H1 (cell line): ENCODE results near the gene SLC5A8. TPM values are rescaled to one million over a fixed set of nuclear protein-coding genes. Genes with fewer than 3 reads are reported as not detected.

Source experiments
- CTCF ChIA-PET: fragments of 300-600 bp; sonication (Branson Sonifier 250); formaldehyde crosslinking; loops from one replicate; lab custom pipeline; 2021; ENCODE audit not compliant: partially characterized antibody; lab: Charles Lee
- POLR2A ChIA-PET: fragments of 300-600 bp; sonication (Branson Sonifier 250); formaldehyde crosslinking; loops from one replicate; lab custom pipeline; 2021; ENCODE audit warnings: inconsistent platforms; ENCODE audit not compliant: partially characterized antibody; lab: Charles Lee
- DNase-seq, 2 experiments: peaks; one replicate each; pipeline versions ENCODE4 v3.0.0 to v3.0.0-alpha.2; 2010 to 2022; ENCODE audit warnings: low spot score in 2 of 2, low read depth in 1 of 2, mixed read lengths in 1 of 2
- FAIRE-seq: peaks from 2 replicates; lab custom pipeline; 2011; peaks lifted over from hg19 to GRCh38; lab: Jason Lieb, UNC
- H2AFZ ChIP-seq: 2 replicates; pipeline ENCODE4 v1.8.1; 2012; ENCODE audit warnings: low read length, inconsistent platforms
- H2AK5ac ChIP-seq: 2 replicates; pipeline ENCODE4 v1.6.1; 2013; ENCODE audit warnings: low read depth, low read length
- H2BK120ac ChIP-seq: replicated peaks from 2 replicates; pipeline ENCODE3; 2013; ENCODE audit warnings: low read depth, low read length, inconsistent platforms
- H2BK12ac ChIP-seq: 2 replicates; pipeline ENCODE4 v1.6.1; 2013; ENCODE audit warnings: low read depth, low read length
- H2BK15ac ChIP-seq: 2 replicates; pipeline ENCODE4 v1.6.1; 2013; ENCODE audit warnings: low read length
- H2BK20ac ChIP-seq: 2 replicates; pipeline ENCODE4 v1.6.1; 2013; ENCODE audit warnings: low read length
- H2BK5ac ChIP-seq: 2 replicates; pipeline ENCODE4 v1.6.1; 2013; ENCODE audit warnings: low read depth, low read length
- H3K14ac ChIP-seq: 2 replicates; pipeline ENCODE4 v1.6.1; 2013; ENCODE audit warnings: inconsistent platforms; ENCODE audit not compliant: insufficient read length
- H3K18ac ChIP-seq: 2 replicates; pipeline ENCODE4 v1.6.1; 2013; ENCODE audit warnings: low read length; ENCODE audit errors: extremely low read depth
- H3K23ac ChIP-seq: 2 replicates; pipeline ENCODE4 v1.6.1; 2013; ENCODE audit warnings: inconsistent platforms; ENCODE audit not compliant: insufficient read length
- H3K23me2 ChIP-seq: 2 replicates; pipeline ENCODE4 v1.6.1; 2013; ENCODE audit warnings: low read depth, low read length
- H3K27ac ChIP-seq: 2 replicates; pipeline ENCODE4 v1.6.1; 2011; ENCODE audit warnings: low read depth, low read length, inconsistent platforms
- H3K27me3 ChIP-seq, 4 experiments: replicated peaks in 1 of 4; 1 replicate in 1 of 4; 2 replicates in 3 of 4; pipeline versions ENCODE4 v1.6.1 to v1.8.1; 2011 to 2013; ENCODE audit warnings: low read length in 3 of 4, mild to moderate bottlenecking in 3 of 4, inconsistent platforms in 2 of 4, mixed read lengths in 2 of 4, moderate library complexity in 1 of 4; ENCODE audit not compliant: control insufficient read depth in 3 of 4, insufficient read depth in 3 of 4; ENCODE audit errors: extremely low read depth in 1 of 4
- H3K36me3 ChIP-seq, 4 experiments: 2 replicates each; pipeline versions ENCODE4 v1.6.1 to v1.8.1; 2011 to 2013; ENCODE audit warnings: mild to moderate bottlenecking in 4 of 4, low read length in 3 of 4, moderate library complexity in 2 of 4, control low read depth in 1 of 4, inconsistent platforms in 1 of 4; ENCODE audit not compliant: insufficient read depth in 4 of 4, control insufficient read depth in 2 of 4
- H3K4ac ChIP-seq: replicated peaks from 2 replicates; pipeline ENCODE3; 2013; ENCODE audit warnings: low read length, low read depth, mixed read lengths, inconsistent platforms; ENCODE audit not compliant: insufficient read length
- H3K4me1 ChIP-seq, 4 experiments: replicated peaks in 1 of 4; 1 replicate in 1 of 4; 2 replicates in 3 of 4; pipeline versions ENCODE4 v1.6.1 to v1.8.1; 2011 to 2013; ENCODE audit warnings: low read length in 3 of 4, inconsistent platforms in 2 of 4, mixed read lengths in 1 of 4; ENCODE audit not compliant: insufficient read depth in 4 of 4, control insufficient read depth in 3 of 4
- H3K4me2 ChIP-seq, 2 experiments: 2 replicates each; pipeline versions ENCODE4 v1.6.1 to v1.8.1; 2011 to 2013; ENCODE audit warnings: low read depth in 2 of 2, low read length in 2 of 2, control low read depth in 1 of 2, inconsistent platforms in 1 of 2, mild to moderate bottlenecking in 1 of 2; ENCODE audit not compliant: insufficient read depth in 1 of 2
- H3K4me3 ChIP-seq, 4 experiments: fragments of 200-600, 300-600 bp in 1 of 4; sonication (generic), shearing (Covaris generic), sonication (Bioruptor Twin) in 1 of 4; 2 replicates each; pipeline versions ENCODE4 v1.5.1 to v1.8.1; 2011 to 2016; ENCODE audit warnings: low read length in 4 of 4, low read depth in 3 of 4, control low read depth in 2 of 4, inconsistent platforms in 2 of 4, mild to moderate bottlenecking in 2 of 4, mixed read lengths in 1 of 4, moderate library complexity in 1 of 4; ENCODE audit not compliant: insufficient read depth in 2 of 4; ENCODE audit errors: extremely low read depth in 1 of 4
- H3K56ac ChIP-seq: replicated peaks from 2 replicates; pipeline ENCODE3; 2013; ENCODE audit warnings: low read depth, mild to moderate bottlenecking, mixed read lengths, low read length, inconsistent platforms; ENCODE audit not compliant: insufficient read length
- H3K79me1 ChIP-seq: 2 replicates; pipeline ENCODE4 v1.6.1; 2013; ENCODE audit warnings: low read depth, low read length, control low read depth
- H3K79me2 ChIP-seq, 2 experiments: 2 replicates each; pipeline versions ENCODE4 v1.6.1 to v1.8.1; 2012 to 2013; ENCODE audit warnings: low read length in 2 of 2, mild to moderate bottlenecking in 2 of 2, inconsistent platforms in 1 of 2; ENCODE audit not compliant: insufficient read depth in 2 of 2, control insufficient read depth in 1 of 2
- H3K9ac ChIP-seq, 4 experiments: replicated peaks in 1 of 4; 1 replicate in 1 of 4; 2 replicates in 3 of 4; pipeline versions ENCODE4 v1.6.1 to v1.8.1; 2011 to 2013; ENCODE audit warnings: low read depth in 3 of 4, low read length in 3 of 4, control low read depth in 2 of 4, mild to moderate bottlenecking in 2 of 4, moderate library complexity in 2 of 4, inconsistent platforms in 1 of 4; ENCODE audit errors: extremely low read depth in 1 of 4
- H3K9me3 ChIP-seq, 2 experiments: 2 replicates each; pipeline versions ENCODE4 v1.6.1 to v1.8.1; 2012 to 2013; ENCODE audit warnings: mild to moderate bottlenecking in 2 of 2, moderate library complexity in 2 of 2, control low read depth in 1 of 2, inconsistent platforms in 1 of 2, low read depth in 1 of 2, low read length in 1 of 2, mixed read lengths in 1 of 2; ENCODE audit not compliant: insufficient read depth in 2 of 2
- H4K20me1 ChIP-seq, 2 experiments: replicated peaks in 1 of 2; 2 replicates each; pipeline versions ENCODE3 to v1.8.1; 2011 to 2013; ENCODE audit warnings: inconsistent platforms in 2 of 2, low read length in 2 of 2, mild to moderate bottlenecking in 1 of 2; ENCODE audit not compliant: insufficient read depth in 2 of 2, control insufficient read depth in 1 of 2
- H4K5ac ChIP-seq: 2 replicates; pipeline ENCODE4 v1.6.1; 2013; ENCODE audit warnings: low read length, low read depth, mixed read lengths, inconsistent platforms; ENCODE audit not compliant: insufficient read length
- H4K8ac ChIP-seq: 2 replicates; pipeline ENCODE4 v1.8.0; 2013; ENCODE audit warnings: mild to moderate bottlenecking, moderate library complexity, low read length, inconsistent platforms; ENCODE audit not compliant: insufficient read depth; ENCODE audit errors: extremely low read depth
- H4K91ac ChIP-seq: replicated peaks from 2 replicates; pipeline ENCODE3; 2013; ENCODE audit warnings: low read length, mixed read lengths, inconsistent platforms; ENCODE audit not compliant: insufficient read length
- CBX5 ChIP-seq: fragments of 300-800, 300-1000 bp; sonication (generic); IDR thresholded peaks from 2 replicates; pipeline ENCODE4 v1.7.1; 2016; ENCODE audit warnings: antibody characterized with exemption, low read length, low read depth
- CBX8 ChIP-seq: fragments of 300-800, 300-1000 bp; sonication (generic); IDR thresholded peaks from 2 replicates; pipeline ENCODE4 v1.7.1; 2016; ENCODE audit warnings: low read depth, low read length, borderline replicate concordance
- GABPA ChIP-seq: IDR thresholded peaks from 2 replicates; pipeline ENCODE4 v1.6.1; 2011; ENCODE audit warnings: mild to moderate bottlenecking, low read length, moderate library complexity, borderline replicate concordance; ENCODE audit not compliant: insufficient read depth
- MAX ChIP-seq: IDR thresholded peaks from 2 replicates; pipeline ENCODE4 v1.6.1; 2012; ENCODE audit warnings: inconsistent platforms
- PHF8 ChIP-seq: fragments of 200-600 bp; sonication (generic); conservative IDR thresholded peaks from 2 replicates; pipeline ENCODE4 v1.7.1; 2012; ENCODE audit warnings: low read depth, mild to moderate bottlenecking, inconsistent platforms, low read length, moderate library complexity
- RFX5 ChIP-seq: IDR thresholded peaks from 2 replicates; pipeline ENCODE4 v1.6.1; 2011; ENCODE audit warnings: low read depth, low read length, improper control_type of control experiment, borderline replicate concordance
- TCF12 ChIP-seq: IDR thresholded peaks from 2 replicates; pipeline ENCODE4 v1.6.1; 2011; ENCODE audit warnings: low read depth, mild to moderate bottlenecking, low read length
- ZNF274 ChIP-seq: IDR thresholded peaks from 2 replicates; pipeline ENCODE4 v1.7.0; 2012; ENCODE audit warnings: low read length, borderline replicate concordance; ENCODE audit errors: extremely low read depth
- WGBS, 2 experiments: shearing (Covaris generic) in 1 of 2; methylation state at CpG; one replicate each; pipeline versions ENCODE4 v1.1.6 to v1.1.7; 2013 to 2015; ENCODE audit warnings: low lambda C conversion rate in 2 of 2, mixed read lengths in 2 of 2, inconsistent platforms in 1 of 2, low coverage in 1 of 2, missing lambda C conversion rate in 1 of 2; ENCODE audit not compliant: insufficient replicate concordance in 2 of 2, insufficient coverage in 1 of 2, insufficient read length in 1 of 2; ENCODE audit errors: extremely low coverage in 1 of 2, missing lambda C conversion rate in 1 of 2; 5-methylcytosine and 5-hydroxymethylcytosine counted together
- polyA plus RNA-seq, 7 experiments: library from polyadenylated mRNA; depleted of rRNA in 3 of 7; stranded (reverse) in 5 of 7; unstranded in 2 of 7; fragments of >200 nt in 5 of 7; fragments of 200-250 nt in 2 of 7; gene quantifications; 1 replicate in 5 of 7; 2 replicates in 1 of 7; 4 replicates in 1 of 7; pipeline versions ENCODE4 v1.2.1 to v1.2.3, GENCODE V29; 2011 to 2013; ENCODE audit warnings: missing spikeins in 2 of 7, mixed read lengths in 2 of 7
- total RNA-seq: library from RNA; stranded (reverse); fragmentation: NEBNext Ultra II Directional; extraction: Animal tissue kit (Norgen Biotek cat#: 25700); gene quantifications from 2 replicates; pipeline ENCODE4 v1.2.1, GENCODE V29; 2021
- TF ChIP-seq, protein P1 (sequence below), 3 experiments: IDR thresholded peaks; 1 replicate in 2 of 3; 2 replicates in 1 of 3; pipeline versions ENCODE4 v1.5.1 to v1.6.1; 2011; ENCODE audit warnings: low read length in 3 of 3, mild to moderate bottlenecking in 3 of 3, inconsistent platforms in 2 of 3, low read depth in 1 of 3, moderate library complexity in 1 of 3; ENCODE audit not compliant: insufficient read depth in 1 of 3; ENCODE audit errors: control extremely low read depth in 1 of 3
- TF ChIP-seq, protein P2 (sequence below): IDR thresholded peaks from 2 replicates; pipeline ENCODE4 v1.6.1; 2011; ENCODE audit warnings: low read depth, mild to moderate bottlenecking, low read length; ENCODE audit not compliant: insufficient read depth

The SLC5A8 gene
- total and polyA plus RNA-seq, 2 of the 8 experiments (the other 6 are each of a cell fraction or from before 2014, with no cell fraction given), result 0.11 to 0.21 TPM

DNA sequence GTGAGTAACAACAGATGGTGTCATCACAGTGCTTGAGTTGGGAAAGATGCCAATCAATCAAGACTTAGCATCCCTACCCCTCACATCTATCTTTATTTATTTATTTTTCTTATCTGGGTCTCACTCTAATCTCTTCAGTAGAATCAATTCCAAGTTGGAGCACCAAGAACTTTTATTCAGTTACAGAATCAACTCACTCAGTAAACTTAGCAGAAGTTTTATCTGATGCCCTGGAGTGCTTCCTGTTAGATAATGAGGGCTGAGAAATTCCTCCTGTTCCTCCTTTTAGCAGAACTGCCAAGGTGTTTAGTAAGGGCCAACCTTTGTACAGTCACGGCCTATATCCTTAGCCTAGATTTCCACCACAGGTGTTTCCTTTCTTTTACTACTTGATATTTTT lies 11.3 kb upstream of the SLC5A8 start:
- H3K14ac ChIP-seq, result no peak overlapping the region
- WGBS, 2 experiments, result 79% methylated on average over 1 of the region's 1 CpG; no CpG with 5 or more reads in 1 of the 2 experiments
- no peak overlapping the region for H3K18ac ChIP-seq
- H2AFZ ChIP-seq, result no peak overlapping the region
- no peaks in the 10 kb centered on the region for H3K9me3 ChIP-seq
- H4K20me1 ChIP-seq, result no peaks in the 10 kb centered on the region
- no peak overlapping the region for H2BK12ac ChIP-seq
- TF ChIP-seq, protein P1, sequence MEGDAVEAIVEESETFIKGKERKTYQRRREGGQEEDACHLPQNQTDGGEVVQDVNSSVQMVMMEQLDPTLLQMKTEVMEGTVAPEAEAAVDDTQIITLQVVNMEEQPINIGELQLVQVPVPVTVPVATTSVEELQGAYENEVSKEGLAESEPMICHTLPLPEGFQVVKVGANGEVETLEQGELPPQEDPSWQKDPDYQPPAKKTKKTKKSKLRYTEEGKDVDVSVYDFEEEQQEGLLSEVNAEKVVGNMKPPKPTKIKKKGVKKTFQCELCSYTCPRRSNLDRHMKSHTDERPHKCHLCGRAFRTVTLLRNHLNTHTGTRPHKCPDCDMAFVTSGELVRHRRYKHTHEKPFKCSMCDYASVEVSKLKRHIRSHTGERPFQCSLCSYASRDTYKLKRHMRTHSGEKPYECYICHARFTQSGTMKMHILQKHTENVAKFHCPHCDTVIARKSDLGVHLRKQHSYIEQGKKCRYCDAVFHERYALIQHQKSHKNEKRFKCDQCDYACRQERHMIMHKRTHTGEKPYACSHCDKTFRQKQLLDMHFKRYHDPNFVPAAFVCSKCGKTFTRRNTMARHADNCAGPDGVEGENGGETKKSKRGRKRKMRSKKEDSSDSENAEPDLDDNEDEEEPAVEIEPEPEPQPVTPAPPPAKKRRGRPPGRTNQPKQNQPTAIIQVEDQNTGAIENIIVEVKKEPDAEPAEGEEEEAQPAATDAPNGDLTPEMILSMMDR (IDR thresholded peaks at IDR 0.05; ENCODE audit: control extremely low read depth in 1 of 3, insufficient read depth in 1 of 3, low read depth in 1 of 3, low read length in 3 of 3), result no peak
- TF ChIP-seq CBX5, result no peak
- no peak for TF ChIP-seq CBX8
- TF ChIP-seq ZNF274, result no peak
- no peak for TF ChIP-seq RFX5
- TF ChIP-seq GABPA, result no peak
- TF ChIP-seq TCF12, result no peak
- TF ChIP-seq, protein P2, sequence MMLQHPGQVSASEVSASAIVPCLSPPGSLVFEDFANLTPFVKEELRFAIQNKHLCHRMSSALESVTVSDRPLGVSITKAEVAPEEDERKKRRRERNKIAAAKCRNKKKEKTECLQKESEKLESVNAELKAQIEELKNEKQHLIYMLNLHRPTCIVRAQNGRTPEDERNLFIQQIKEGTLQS, result no peak
- TF ChIP-seq MAX, result no peak
- TF ChIP-seq PHF8, result no peak
- no peak overlapping the region for H2BK15ac ChIP-seq
- no peaks in the 10 kb centered on the region for H3K27me3 ChIP-seq
- H3K23ac ChIP-seq, result no peak overlapping the region
- CTCF ChIA-PET, result no interaction called here
- DNase-seq (no peak), FAIRE-seq (no peak)
- H3K36me3 ChIP-seq, result no peaks in the 10 kb centered on the region
- no peak overlapping the region for H4K91ac ChIP-seq
- no peak overlapping the region for H2AK5ac ChIP-seq
- no peaks in the 10 kb centered on the region for H3K4me1 ChIP-seq
- H3K79me1 ChIP-seq, result no peaks in the 10 kb centered on the region
- no peak overlapping the region for H3K27ac ChIP-seq
- POLR2A ChIA-PET, result no interaction called here
- no peak overlapping the region for H3K56ac ChIP-seq
- no peak overlapping the region for H4K8ac ChIP-seq
- H3K79me2 ChIP-seq, result no peaks in the 10 kb centered on the region
- no peak overlapping the region for H4K5ac ChIP-seq
- H3K4me2 ChIP-seq, result no peak overlapping the region
- no peak overlapping the region for H2BK20ac ChIP-seq
- no peak overlapping the region for H3K4ac ChIP-seq
- no peak overlapping the region for H3K4me3 ChIP-seq
- H2BK5ac ChIP-seq, result no peak overlapping the region
- H2BK120ac ChIP-seq, result no peak overlapping the region
- no peak overlapping the region for H3K9ac ChIP-seq
- no peaks in the 10 kb centered on the region for H3K23me2 ChIP-seq
